Neural progenitor cell (in vitro differentiated cells): ENCODE measurements around the gene UNC93B1.

Experiments used
- CTCF ChIP-seq: fragments of 200-600 bp; sonication (generic); IDR thresholded peaks from 2 replicates; pipeline ENCODE4 v1.5.1; 2017; ENCODE audit warnings: antibody characterized with exemption, mild to moderate bottlenecking
- EZH2 ChIP-seq: fragments of 200-600 bp; sonication (generic); IDR thresholded peaks from 2 replicates; pipeline ENCODE4 v1.6.1; 2017; ENCODE audit warnings: antibody characterized with exemption, mild to moderate bottlenecking, moderate library complexity

- TF ChIP-seq CTCF, result no peak
- TF ChIP-seq EZH2, result no peak
Measured at GRCh38 chr11:68030318-68031143, 26.6 kb upstream of the UNC93B1 start, which contains the start of gene NDUFS8.
